NCI-H82 (cell line): ENCODE measurements around the gene TRIM49D1.
"Not testable (repeated sequence)": the region's sequence is repeated elsewhere in the genome, so short reads cannot be mapped to it uniquely, and the experiment has no call there.

ENCODE experiments used
- DNase-seq: peaks from one replicate; lab custom pipeline; 2025; lab: John Stamatoyannopoulos, UW

TRIM49D1 gene, protein sequence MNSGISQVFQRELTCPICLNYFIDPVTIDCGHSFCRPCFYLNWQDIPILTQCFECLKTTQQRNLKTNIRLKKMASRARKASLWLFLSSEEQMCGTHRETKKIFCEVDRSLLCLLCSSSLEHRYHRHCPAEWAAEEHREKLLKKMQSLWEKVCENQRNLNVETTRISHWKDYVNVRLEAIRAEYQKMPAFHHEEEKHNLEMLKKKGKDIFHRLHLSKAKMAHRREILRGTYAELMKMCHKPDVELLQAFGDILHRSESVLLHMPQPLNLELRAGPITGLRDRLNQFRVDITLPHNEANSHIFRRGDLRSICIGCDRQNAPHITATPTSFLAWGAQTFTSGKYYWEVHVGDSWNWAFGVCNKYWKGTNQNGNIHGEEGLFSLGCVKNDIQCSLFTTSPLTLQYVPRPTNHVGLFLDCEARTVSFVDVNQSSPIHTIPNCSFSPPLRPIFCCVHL

DNA sequence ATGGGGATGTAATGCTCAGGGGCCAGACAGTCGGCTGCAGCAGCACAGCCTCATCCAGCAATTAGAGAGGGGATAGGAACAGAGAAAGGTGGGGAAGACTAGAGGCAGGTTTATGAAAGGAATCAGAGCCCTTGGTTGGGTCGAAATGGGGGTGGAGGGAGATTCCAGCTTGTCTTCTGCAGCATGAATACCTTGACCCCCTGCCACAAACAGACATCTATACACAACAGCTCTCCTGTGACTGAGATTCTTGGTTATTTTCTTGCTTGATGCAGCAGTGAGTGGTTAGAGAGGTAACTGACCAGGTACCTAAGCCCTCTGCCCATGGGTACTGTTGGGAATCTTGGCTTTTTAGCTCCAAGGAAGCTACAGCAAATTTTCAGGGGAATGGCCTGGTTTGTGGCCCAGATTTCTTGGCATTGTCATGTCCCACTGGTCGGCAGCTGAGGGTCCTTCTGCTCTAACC lies at the start of gene TRIM49D1:
TSS of gene TRIM49D1 (minus strand) at position 51 of the 466 bp plus-strand sequence. CDS start 4,535 bp downstream, outside the sequence.
- DNase-seq: no peak

DNA sequence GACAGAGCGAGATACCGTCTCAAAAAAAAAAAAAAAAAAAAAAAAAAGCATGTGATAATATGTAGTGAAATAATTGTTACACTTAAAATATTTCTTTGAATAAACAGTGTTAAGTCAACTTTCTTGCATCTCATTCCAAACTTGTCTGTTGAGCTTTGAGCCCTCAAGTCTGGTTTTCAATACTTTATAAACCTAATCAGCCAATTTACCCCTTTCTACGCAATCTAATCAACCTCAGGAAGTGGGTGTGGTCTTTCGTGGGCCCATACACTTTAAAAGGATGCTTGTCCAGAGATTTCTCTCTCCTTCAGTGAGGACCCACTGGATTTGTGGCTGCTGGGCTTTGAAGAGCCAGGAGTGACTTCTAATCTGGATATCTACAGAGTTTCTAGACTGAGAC lies 43.7 kb upstream of the TRIM49D1 start, which contains the start of gene TRIM64:
TSS of gene TRIM64 (plus strand) at position 301 of the 400 bp plus-strand sequence. CDS start 2,467 bp downstream, outside the sequence.
- DNase-seq: not testable (repeated sequence)

GRCh38 chr11:89960833-89961232 lies 38.8 kb upstream of the TRIM49D1 start:
- DNase-seq: not testable (repeated sequence)

GRCh38 chr11:89923764-89924163 lies 1.7 kb upstream of the TRIM49D1 start, which contains the start of gene TRIM49D2:
TSS of gene TRIM49D2 (plus strand) at chr11:89924064. CDS start at chr11:89926762, 2,698 bp downstream.
- not testable (repeated sequence) for DNase-seq

- DNase-seq: not testable (repeated sequence)
These were observed 21.2 kb downstream of the TRIM49D1 start for GRCh38 chr11:89900809-89901208.

DNA sequence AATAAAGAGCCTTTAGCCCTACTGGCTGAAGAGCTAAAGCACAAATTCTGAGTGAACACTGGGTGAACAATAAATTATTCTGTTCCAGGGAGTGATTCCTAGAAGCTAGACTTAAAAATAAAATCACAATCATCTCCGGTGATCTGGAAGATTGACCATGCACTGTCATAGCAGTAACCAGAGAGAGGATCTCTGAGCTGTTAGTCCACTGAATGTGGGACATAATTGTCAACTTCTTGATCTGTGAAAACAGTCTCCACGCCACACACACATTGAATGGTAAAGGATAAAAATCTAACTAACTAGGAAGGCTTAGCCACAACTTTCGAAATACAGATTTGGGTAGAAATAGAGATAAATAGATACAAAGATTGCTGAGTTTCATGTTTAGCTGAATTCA lies 28.8 kb downstream of the TRIM49D1 start:
- not testable (repeated sequence) for DNase-seq

GRCh38 chr11:89877511-89877910 lies 44.5 kb downstream of the TRIM49D1 start:
- not testable (repeated sequence) for DNase-seq

DNA sequence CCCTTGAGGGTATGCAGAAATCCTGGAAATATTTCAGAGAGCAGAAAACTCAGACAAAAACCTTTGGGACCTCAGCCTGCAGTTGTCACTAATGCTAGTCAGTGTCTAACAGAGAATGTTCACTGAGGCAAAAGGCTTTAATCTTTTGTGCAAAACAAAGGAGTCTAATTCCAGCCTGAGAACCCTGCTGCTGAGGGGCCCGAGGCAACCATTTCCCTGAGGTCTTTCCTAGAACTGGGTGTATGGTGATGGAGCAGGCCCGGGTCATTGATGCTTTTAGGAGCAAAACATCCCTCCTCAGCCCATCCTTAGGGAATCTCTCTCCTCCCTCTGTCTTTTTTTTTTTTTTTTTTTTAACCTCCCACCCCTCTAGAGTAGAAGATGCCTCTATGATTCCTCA lies 49.5 kb downstream of the TRIM49D1 start:
- DNase-seq: not testable (repeated sequence)

DNA sequence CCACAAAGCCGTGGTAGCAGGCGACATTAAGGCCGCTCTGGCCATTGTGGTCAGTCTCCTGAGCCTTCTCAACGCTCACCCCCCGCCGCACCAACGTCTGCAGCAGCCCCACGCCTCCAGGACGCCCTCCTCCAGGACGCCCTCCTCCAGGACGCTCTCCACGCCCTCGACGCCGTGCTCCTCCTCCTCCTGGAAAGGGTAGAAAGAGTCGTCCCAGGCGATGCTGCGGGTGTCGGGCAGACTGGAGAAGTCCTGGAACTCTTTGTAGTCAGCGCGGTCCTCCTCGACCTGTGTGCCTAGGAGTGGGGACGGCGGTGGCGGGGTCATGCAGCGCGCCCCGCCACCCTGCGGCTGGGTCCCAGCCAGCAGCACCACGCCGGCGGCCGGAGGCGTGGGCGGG lies 56.8 kb downstream of the TRIM49D1 start:
- DNase-seq: not testable (repeated sequence)

DNA sequence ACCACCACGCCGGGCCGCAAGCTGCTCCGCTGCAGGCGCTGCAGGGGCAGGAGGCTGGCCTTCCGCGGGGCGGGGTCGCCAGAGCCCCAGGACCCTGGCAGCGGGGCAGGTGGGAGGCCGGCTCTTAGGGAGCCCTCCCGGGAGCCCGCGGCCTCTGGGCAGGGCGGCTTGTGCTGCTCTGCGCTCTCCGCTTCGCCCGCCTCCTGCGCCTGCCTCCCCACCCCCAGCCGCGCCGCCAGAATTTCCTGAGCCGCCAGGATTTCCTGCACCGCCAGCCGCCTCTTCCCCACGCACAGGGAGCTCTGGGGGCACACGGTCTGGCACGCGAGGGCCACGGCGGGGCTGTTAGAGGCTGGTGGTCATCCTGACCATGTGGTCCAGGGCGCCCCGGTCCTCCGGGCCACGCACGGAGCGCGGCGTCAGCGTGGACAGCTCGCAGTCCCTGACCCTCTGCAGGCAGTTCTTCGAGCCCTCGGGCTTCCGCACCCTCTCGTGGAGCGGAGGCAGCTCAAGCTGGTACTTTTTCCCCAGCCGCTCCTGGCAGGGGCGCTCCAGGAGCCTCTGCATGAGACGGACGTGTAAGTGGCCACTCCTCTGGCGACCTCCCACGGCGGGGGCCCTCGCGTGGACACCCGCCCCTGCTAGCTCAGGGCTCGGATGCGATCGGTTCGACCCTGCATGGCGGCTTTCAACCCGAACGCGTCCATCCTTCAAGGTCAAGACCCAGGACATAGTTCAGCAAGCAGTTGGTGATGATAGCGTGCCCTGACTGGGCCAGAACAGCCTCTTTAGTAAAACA lies 57.9 kb downstream of the TRIM49D1 start:
- DNase-seq: not testable (repeated sequence)
